Measurements from ENCODE around the gene SYNE1.

SYNE1 gene

DNA sequence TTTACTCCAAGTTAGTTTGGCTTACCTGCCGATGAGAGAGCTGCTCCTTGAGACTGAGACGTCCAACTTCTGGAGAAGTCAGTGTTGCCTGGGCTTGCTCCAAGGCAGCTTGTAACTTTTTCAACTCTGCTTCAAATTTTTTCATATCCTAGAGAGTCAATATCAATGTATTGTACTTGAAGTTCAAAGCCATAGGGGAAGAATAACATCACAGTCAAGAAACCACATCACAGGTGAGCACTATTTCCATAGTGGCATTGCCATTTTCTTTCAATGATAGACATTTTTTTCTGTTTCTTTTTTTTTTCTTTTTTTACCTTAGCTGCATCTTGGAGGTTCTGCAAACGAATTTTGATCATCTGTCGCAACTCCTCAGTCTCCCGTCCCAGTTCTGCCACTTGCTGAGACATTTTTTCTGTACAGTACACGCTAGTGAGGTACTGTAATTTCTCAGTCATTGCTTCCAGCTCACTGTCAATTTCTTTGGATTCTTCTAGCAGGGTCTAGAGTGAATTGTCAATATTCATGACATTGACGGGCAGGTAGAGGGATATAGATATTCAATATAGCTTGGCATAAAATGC, 326.7 kb downstream of the SYNE1 start:
- H3K36me3 ChIP-seq = no peaks in the 10 kb centered on the region
- no peak overlapping the region for H3K27ac ChIP-seq
- H3K9me3 ChIP-seq (ENCODE audit: severe bottlenecking) = no peaks in the 10 kb centered on the region
- DNase-seq = no peak
- TF ChIP-seq, protein P1, sequence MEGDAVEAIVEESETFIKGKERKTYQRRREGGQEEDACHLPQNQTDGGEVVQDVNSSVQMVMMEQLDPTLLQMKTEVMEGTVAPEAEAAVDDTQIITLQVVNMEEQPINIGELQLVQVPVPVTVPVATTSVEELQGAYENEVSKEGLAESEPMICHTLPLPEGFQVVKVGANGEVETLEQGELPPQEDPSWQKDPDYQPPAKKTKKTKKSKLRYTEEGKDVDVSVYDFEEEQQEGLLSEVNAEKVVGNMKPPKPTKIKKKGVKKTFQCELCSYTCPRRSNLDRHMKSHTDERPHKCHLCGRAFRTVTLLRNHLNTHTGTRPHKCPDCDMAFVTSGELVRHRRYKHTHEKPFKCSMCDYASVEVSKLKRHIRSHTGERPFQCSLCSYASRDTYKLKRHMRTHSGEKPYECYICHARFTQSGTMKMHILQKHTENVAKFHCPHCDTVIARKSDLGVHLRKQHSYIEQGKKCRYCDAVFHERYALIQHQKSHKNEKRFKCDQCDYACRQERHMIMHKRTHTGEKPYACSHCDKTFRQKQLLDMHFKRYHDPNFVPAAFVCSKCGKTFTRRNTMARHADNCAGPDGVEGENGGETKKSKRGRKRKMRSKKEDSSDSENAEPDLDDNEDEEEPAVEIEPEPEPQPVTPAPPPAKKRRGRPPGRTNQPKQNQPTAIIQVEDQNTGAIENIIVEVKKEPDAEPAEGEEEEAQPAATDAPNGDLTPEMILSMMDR (IDR thresholded peaks at IDR 0.05; ENCODE audit: low read depth, low read length) = no peak
- H3K27me3 ChIP-seq (ENCODE audit: insufficient read depth, low read depth, severe bottlenecking) = no peaks in the 10 kb centered on the region
- H3K4me3 ChIP-seq (ENCODE audit: low read depth, low read length) = no peak overlapping the region

DNA sequence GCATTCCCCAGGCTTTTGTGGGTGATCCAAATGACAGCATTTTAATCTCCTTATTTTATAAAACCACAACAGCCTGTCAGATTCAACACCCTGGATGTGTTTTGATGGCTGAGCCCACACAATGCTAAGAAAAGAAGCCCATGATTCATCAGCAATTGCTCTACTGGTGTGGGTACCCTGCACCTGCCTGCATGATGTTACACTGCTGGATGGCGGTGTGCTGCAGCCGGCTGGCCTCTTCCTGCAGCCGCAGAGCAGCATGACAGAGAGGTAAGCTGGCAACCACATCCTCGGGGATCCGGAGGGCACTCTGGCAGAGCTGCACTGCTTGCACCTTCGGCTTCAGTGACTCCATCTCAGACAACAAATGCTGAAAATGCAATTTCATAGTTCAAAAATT, 327.5 kb downstream of the SYNE1 start:
- TF ChIP-seq, protein P1 (IDR thresholded peaks at IDR 0.05; ENCODE audit: low read depth, low read length) = no peak
- Histone ChIP-seq H3K4me3 (ENCODE audit: low read depth, low read length) (no peak overlapping the region), H3K27ac (no peak overlapping the region), H3K27me3 (ENCODE audit: insufficient read depth, low read depth, severe bottlenecking) (no peaks in the 10 kb centered on the region), H3K36me3 (no peaks in the 10 kb centered on the region), H3K9me3 (ENCODE audit: severe bottlenecking) (no peaks in the 10 kb centered on the region)
- no peak for DNase-seq

DNA sequence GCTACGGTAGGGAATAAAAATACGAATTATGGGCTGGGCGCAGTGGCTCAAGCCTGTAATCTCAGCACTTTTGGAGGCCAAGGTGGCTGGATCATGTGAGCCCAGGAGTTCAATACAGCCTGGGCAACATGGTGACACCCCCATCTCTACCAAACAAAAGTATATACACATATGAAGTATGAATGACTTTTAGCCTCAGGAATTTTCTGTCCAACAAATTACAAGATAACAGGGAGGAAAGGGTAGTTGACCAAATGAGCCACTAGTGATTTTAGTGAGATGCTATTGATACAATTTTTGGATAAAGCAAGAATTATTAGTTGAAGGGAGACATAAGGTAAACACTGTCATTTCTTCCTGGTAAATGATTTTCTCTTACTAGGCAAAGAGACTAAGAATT, 328.2 kb downstream of the SYNE1 start:
- Histone ChIP-seq H3K4me3 (ENCODE audit: low read depth, low read length) (no peak overlapping the region), H3K27me3 (ENCODE audit: insufficient read depth, low read depth, severe bottlenecking) (no peaks in the 10 kb centered on the region), H3K27ac (no peak overlapping the region), H3K36me3 (no peaks in the 10 kb centered on the region), H3K9me3 (ENCODE audit: severe bottlenecking) (no peaks in the 10 kb centered on the region)
- TF ChIP-seq, protein P1 (IDR thresholded peaks at IDR 0.05; ENCODE audit: low read depth, low read length) = no peak
- DNase-seq = no peak

DNA sequence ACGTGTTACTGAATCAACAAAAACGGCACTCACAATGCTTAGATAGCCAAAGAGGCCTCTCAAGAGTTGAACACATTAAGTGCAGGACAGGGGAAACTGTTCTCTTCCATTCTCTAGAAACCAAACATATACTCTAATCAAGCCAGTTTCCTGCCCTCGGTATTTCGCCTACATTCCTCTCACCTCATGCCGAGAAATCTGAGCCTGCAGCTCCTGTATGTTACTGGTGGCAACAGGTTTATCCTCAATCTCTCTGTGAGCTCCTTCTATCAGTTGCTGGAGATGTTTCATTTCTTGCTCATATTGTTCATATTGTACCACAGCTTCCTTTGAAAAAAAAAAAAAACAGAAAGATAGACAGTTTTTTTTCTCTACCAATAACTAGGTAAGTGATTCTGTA, 328.9 kb downstream of the SYNE1 start:
- no peaks in the 10 kb centered on the region for H3K36me3 ChIP-seq
- no peak for DNase-seq
- no peak overlapping the region for H3K27ac ChIP-seq
- no peak overlapping the region for H3K4me3 ChIP-seq (ENCODE audit: low read depth, low read length)
- H3K27me3 ChIP-seq (ENCODE audit: insufficient read depth, low read depth, severe bottlenecking) = no peaks in the 10 kb centered on the region
- H3K9me3 ChIP-seq (ENCODE audit: severe bottlenecking) = no peaks in the 10 kb centered on the region
- TF ChIP-seq, protein P1 (IDR thresholded peaks at IDR 0.05; ENCODE audit: low read depth, low read length) = no peak

DNA sequence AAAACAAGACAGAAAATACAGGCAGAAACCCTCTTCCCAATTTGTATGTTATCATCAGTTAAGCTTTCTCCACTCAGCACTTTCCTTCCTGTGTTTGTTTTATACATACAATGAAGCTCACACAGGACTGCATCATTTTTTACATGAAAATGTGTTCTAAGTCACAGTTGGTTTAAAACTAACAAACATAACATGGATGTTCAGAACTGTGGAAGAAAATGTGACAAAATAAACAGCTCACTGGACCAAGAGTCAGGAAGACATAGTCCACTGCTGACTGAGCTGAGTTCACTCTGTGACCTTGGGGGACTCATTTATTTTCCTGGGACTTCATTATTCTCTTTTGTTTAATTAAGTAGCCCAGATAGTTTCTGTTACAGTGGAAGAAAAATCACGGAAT, 331.5 kb downstream of the SYNE1 start:
- TF ChIP-seq, protein P1 (IDR thresholded peaks at IDR 0.05; ENCODE audit: low read depth, low read length) = no peak
- Histone ChIP-seq H3K27ac (no peak overlapping the region), H3K9me3 (ENCODE audit: severe bottlenecking) (no peaks in the 10 kb centered on the region), H3K4me3 (ENCODE audit: low read depth, low read length) (no peak overlapping the region), H3K27me3 (ENCODE audit: insufficient read depth, low read depth, severe bottlenecking) (no peaks in the 10 kb centered on the region), H3K36me3 (no peaks in the 10 kb centered on the region)
- DNase-seq = no peak

Measured in WERI-Rb-1 (cell line).